Mammary epithelial cell (primary cell): Measurements from ENCODE around the gene MYL5.

Source experiments
- EZH2 ChIP-seq: IDR thresholded peaks from 2 replicates; pipeline ENCODE4 v1.6.1; 2012; ENCODE audit warnings: low read length, inconsistent platforms, borderline replicate concordance
- TF ChIP-seq, protein P1 (sequence below), 2 donors: IDR thresholded peaks in 1 of 2; conservative IDR thresholded peaks in 1 of 2; 2 replicates each; pipeline ENCODE4 v1.5.1; 2011 to 2012; ENCODE audit warnings: inconsistent platforms in 2 of 2, low read length in 2 of 2, mild to moderate bottlenecking in 2 of 2, control low read depth in 1 of 2, low read depth in 1 of 2; ENCODE audit not compliant: insufficient read depth in 1 of 2; ENCODE audit errors: extremely low read depth in 1 of 2

DNA sequence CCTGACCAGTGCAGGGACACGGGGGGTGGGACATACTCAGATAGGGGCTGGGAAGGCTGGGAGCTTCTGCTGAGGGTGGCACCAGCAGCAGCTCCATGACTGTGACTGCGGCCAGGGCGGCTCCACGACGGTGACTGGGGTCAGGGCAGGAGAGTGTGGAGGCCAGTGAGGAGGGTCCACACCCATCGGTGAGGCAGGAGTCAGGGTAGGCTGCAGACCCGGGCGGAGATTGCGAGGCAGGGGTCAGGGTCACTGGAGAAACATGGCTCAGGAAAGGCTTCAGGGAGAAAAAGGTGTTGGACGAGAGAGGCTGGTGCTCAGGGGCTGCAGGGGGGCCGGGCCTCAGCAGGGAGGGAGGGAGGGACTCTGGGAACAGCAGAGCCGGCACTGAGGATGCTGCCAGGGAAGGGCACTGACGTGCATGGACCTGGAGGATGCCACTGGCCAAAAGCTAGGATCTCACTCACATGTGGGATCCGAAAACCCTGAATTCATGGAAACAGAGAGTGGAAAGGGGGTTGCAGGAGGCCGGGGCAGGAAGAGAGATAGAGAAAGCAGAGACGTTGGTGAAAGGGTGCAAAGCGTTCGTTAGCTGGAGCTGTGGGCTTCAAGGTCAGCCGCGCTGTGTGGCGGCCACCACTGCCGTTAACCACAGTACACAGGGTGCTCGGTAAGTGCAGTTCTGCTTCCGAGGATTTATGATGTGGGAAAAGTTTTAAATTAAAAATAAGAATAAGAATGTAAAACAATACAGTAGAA lies 22.3 kb upstream of the MYL5 start:
- TF ChIP-seq, protein P1, sequence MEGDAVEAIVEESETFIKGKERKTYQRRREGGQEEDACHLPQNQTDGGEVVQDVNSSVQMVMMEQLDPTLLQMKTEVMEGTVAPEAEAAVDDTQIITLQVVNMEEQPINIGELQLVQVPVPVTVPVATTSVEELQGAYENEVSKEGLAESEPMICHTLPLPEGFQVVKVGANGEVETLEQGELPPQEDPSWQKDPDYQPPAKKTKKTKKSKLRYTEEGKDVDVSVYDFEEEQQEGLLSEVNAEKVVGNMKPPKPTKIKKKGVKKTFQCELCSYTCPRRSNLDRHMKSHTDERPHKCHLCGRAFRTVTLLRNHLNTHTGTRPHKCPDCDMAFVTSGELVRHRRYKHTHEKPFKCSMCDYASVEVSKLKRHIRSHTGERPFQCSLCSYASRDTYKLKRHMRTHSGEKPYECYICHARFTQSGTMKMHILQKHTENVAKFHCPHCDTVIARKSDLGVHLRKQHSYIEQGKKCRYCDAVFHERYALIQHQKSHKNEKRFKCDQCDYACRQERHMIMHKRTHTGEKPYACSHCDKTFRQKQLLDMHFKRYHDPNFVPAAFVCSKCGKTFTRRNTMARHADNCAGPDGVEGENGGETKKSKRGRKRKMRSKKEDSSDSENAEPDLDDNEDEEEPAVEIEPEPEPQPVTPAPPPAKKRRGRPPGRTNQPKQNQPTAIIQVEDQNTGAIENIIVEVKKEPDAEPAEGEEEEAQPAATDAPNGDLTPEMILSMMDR (conservative IDR thresholded peaks at IDR 0.05 in 1 of 2, IDR thresholded peaks at IDR 0.05 in 1 of 2; ENCODE audit: extremely low read depth in 1 of 2, insufficient read depth in 1 of 2, low read depth in 1 of 2, low read length in 2 of 2), result no peak
- TF ChIP-seq EZH2, result no peak
